K562 (cell line): ENCODE measurements around the gene ADARB2. TPM values are rescaled to one million over a fixed set of nuclear protein-coding genes. Genes with fewer than 3 reads are reported as not detected.

Experiments used
- ATAC-seq: fragments of 200-7000 bp; cut with Tn5 transposase; 3 replicates; pipeline ENCODE4 v1.9.1; 2020; ENCODE audit warnings: moderate library complexity
- BruUV-seq: library from RNA; stranded (reverse); fragments of 400-500 nt; replicated peaks from 2 replicates; lab custom pipeline; 2021; lab: Mats Ljungman, UMichigan
- CTCF ChIA-PET: fragments of 300-600 bp; formaldehyde crosslinking; extraction: SDS; loops from one replicate; lab custom pipeline; 2021; ENCODE audit warnings: low intra/inter-chr PET ratio; lab: Yijun Ruan, JAX
- POLR2A ChIA-PET: fragments of 300-600, 350-650 bp; sonication (Branson Sonifier 250); formaldehyde crosslinking; extraction: SDS; loops from one replicate; lab custom pipeline; 2021; ENCODE audit warnings: antibody characterized with exemption, inconsistent platforms; lab: Yijun Ruan, JAX
- DNase-seq, 4 experiments: peaks; one replicate each; pipeline versions ENCODE4 v3.0.0 to v3.0.0-alpha.2; 2011 to 2018; ENCODE audit warnings: low spot score in 3 of 4, mixed read lengths in 3 of 4; ENCODE audit errors: extremely low read depth in 1 of 4
- FAIRE-seq: peaks from 2 replicates; lab custom pipeline; 2011; peaks lifted over from hg19 to GRCh38; lab: Jason Lieb, UNC
- H2AFZ ChIP-seq: 2 replicates; pipeline ENCODE4 v1.6.0; 2011; ENCODE audit warnings: low read depth, low read length, control low read depth, inconsistent platforms
- H3K27ac ChIP-seq: fragments of 200-600 bp; 3 replicates; pipeline ENCODE4 v1.8.0; 2011; ENCODE audit warnings: low read depth, mild to moderate bottlenecking, control low read depth, inconsistent platforms, low read length, moderate library complexity, mixed read lengths; ENCODE audit errors: extremely low read depth
- H3K27me3 ChIP-seq, 2 experiments: fragments of 300-600 bp in 1 of 2; 2 replicates in 1 of 2; 3 replicates in 1 of 2; pipeline versions ENCODE4 v1.6.0 to v1.8.0; 2011; ENCODE audit warnings: inconsistent platforms in 2 of 2, low read length in 2 of 2, mild to moderate bottlenecking in 1 of 2, mixed read lengths in 1 of 2, moderate library complexity in 1 of 2; ENCODE audit not compliant: control insufficient read depth in 2 of 2, insufficient read depth in 2 of 2
- H3K36me3 ChIP-seq: fragments of 300-600 bp; 3 replicates; pipeline ENCODE4 v1.8.0; 2011; ENCODE audit warnings: mild to moderate bottlenecking, low read length, inconsistent platforms; ENCODE audit not compliant: control insufficient read depth, insufficient read depth
- H3K4me1 ChIP-seq, 2 experiments: fragments of 200-600 bp in 1 of 2; replicated peaks in 1 of 2; 2 replicates in 1 of 2; 3 replicates in 1 of 2; pipeline versions ENCODE4 v1.5.1 to v1.8.0; 2011; ENCODE audit warnings: inconsistent platforms in 2 of 2, low read length in 2 of 2, mild to moderate bottlenecking in 1 of 2, mixed read lengths in 1 of 2, moderate library complexity in 1 of 2; ENCODE audit not compliant: control insufficient read depth in 2 of 2, insufficient read depth in 2 of 2
- H3K4me2 ChIP-seq: 2 replicates; pipeline ENCODE4 v1.6.1; 2011; ENCODE audit warnings: low read length, control low read depth, inconsistent platforms, mixed read lengths; ENCODE audit not compliant: insufficient read depth
- H3K4me3 ChIP-seq: fragments of 200-600 bp; sonication (generic), shearing (Covaris generic); 2 replicates; pipeline ENCODE4 v1.5.1; 2016; ENCODE audit warnings: control low read depth, inconsistent platforms
- H3K79me2 ChIP-seq: fragments of 200-600 bp; 3 replicates; pipeline ENCODE4 v1.8.0; 2011; ENCODE audit warnings: low read length, inconsistent platforms; ENCODE audit not compliant: control insufficient read depth, insufficient read depth
- H3K9ac ChIP-seq, 2 experiments: 2 replicates each; pipeline versions ENCODE4 v1.6.0 to v1.6.1; 2011; ENCODE audit warnings: low read depth in 2 of 2, low read length in 2 of 2, control low read depth in 1 of 2, inconsistent platforms in 1 of 2, mild to moderate bottlenecking in 1 of 2, mixed read lengths in 1 of 2; ENCODE audit not compliant: insufficient read depth in 1 of 2
- H3K9me1 ChIP-seq: one replicate; pipeline ENCODE4 v1.6.0; 2011; ENCODE audit warnings: inconsistent platforms, mild to moderate bottlenecking, low read length, moderate library complexity; ENCODE audit not compliant: control insufficient read depth, insufficient read depth
- H3K9me3 ChIP-seq: replicated peaks from 2 replicates; pipeline ENCODE4 v1.5.1; 2011; ENCODE audit warnings: low read depth, low read length, inconsistent platforms; ENCODE audit not compliant: control insufficient read depth, insufficient read depth
- H4K20me1 ChIP-seq: replicated peaks from 2 replicates; pipeline ENCODE4 v1.6.1; 2011; ENCODE audit warnings: low read length, inconsistent platforms, mixed read lengths; ENCODE audit not compliant: control insufficient read depth, insufficient read depth
- ARNT ChIP-seq, 2 experiments: fragments of 450-650 bp; IDR thresholded peaks; 2 replicates each; pipeline ENCODE4 v1.6.1; 2016; ENCODE audit warnings: mild to moderate bottlenecking in 1 of 2
- DPF2 ChIP-seq: fragments of 450-650 bp; IDR thresholded peaks from 2 replicates; pipeline ENCODE4 v1.6.1; 2016
- ETV5 ChIP-seq: sonication (generic); formaldehyde crosslinking; IDR thresholded peaks from 2 replicates; pipeline ENCODE4 v1.4.0; 2020; ENCODE audit warnings: low read depth, mild to moderate bottlenecking, missing genetic modification reagents
- LCOR ChIP-seq: sonication (generic); formaldehyde crosslinking; IDR thresholded peaks from 2 replicates; pipeline ENCODE4 v1.8.0; 2022; ENCODE audit warnings: mild to moderate bottlenecking, missing genetic modification reagents
- MED1 ChIP-seq: sonication (generic); formaldehyde crosslinking; IDR thresholded peaks from 2 replicates; pipeline ENCODE4 v1.8.1; 2023; ENCODE audit warnings: missing genetic modification reagents, borderline replicate concordance
- NFE2L1 ChIP-seq: fragments of 450-650 bp; IDR thresholded peaks from 2 replicates; pipeline ENCODE4 v1.6.1; 2016; ENCODE audit warnings: missing genetic modification characterization, low read depth, mild to moderate bottlenecking, missing compliant biosample characterization, moderate library complexity, borderline replicate concordance
- POLR2A ChIP-seq: fragments of 450-650 bp; conservative IDR thresholded peaks from 2 replicates; pipeline ENCODE4 v1.6.1; 2016
- RBBP5 ChIP-seq: fragments of 200-600 bp; sonication (generic); IDR thresholded peaks from 2 replicates; pipeline ENCODE4 v1.6.1; 2012; ENCODE audit warnings: borderline replicate concordance, mild to moderate bottlenecking, low read length, control low read depth, inconsistent platforms; ENCODE audit not compliant: insufficient read depth, poor library complexity, severe bottlenecking
- SREBF1 ChIP-seq: fragments of 150-350 bp; IDR thresholded peaks from 2 replicates; pipeline ENCODE4 v1.6.1; 2014; ENCODE audit warnings: antibody characterized with exemption, low read depth, low read length, borderline replicate concordance
- WHSC1 ChIP-seq: IDR thresholded peaks from one replicate; pipeline ENCODE4 v1.6.1; 2012; ENCODE audit warnings: low read length, control low read depth, inconsistent platforms
- ZNF253 ChIP-seq: fragments of 250-450 bp; sonication (Bioruptor Pico); conservative IDR thresholded peaks from 2 replicates; pipeline ENCODE4 v1.6.1; 2021; ENCODE audit warnings: mild to moderate bottlenecking
- ZNF583 ChIP-seq: fragments of 250-450 bp; sonication (Bioruptor Pico); IDR thresholded peaks from 2 replicates; pipeline ENCODE4 v1.4.0; 2020
- ZNF780A ChIP-seq: fragments of 250-450 bp; sonication (Bioruptor Pico); IDR thresholded peaks from 2 replicates; pipeline ENCODE4 v1.5.0; 2021; ENCODE audit warnings: mild to moderate bottlenecking
- WGBS: fragments of 100-300 bp; shearing (Covaris generic); methylation state at CpG from one replicate; pipeline ENCODE4 v1.1.6; 2016; ENCODE audit warnings: low coverage, mixed read lengths; ENCODE audit not compliant: insufficient coverage; ENCODE audit errors: missing lambda C conversion rate; 5-methylcytosine and 5-hydroxymethylcytosine counted together
- in situ Hi-C: fragments of 300-500 bp; cut with MboI; formaldehyde crosslinking; loops from 4 replicates; pipeline ENCODE4 v1.15.0; 2018; ENCODE audit warnings: inconsistent platforms, mixed read lengths
- intact Hi-C: fragments of 100-400 bp; cut with micrococcal nuclease; formaldehyde crosslinking; loops from 2 replicates; pipeline ENCODE4 v1.14.2; 2022
- polyA plus RNA-seq, 8 experiments: library from polyadenylated mRNA; depleted of rRNA in 4 of 8; stranded (reverse) in 5 of 8; unstranded in 3 of 8; fragments of >200 nt; fragmentation: Nextera tagmentation in 2 of 8; fragmentation: Illumina TruSeq in 1 of 8; extraction: Ambion mirVana in 2 of 8; extraction: Trizol in 1 of 8; gene quantifications; 2 replicates each; pipeline versions ENCODE4 v1.2.1 to v1.2.3, GENCODE V29; 2011 to 2014; ENCODE audit warnings: inconsistent platforms in 1 of 8, missing spikeins in 1 of 8
- total RNA-seq, 7 experiments: library from RNA; depleted of rRNA in 6 of 7; stranded (reverse); fragments of >200 nt in 6 of 7; fragmentation: Illumina TruSeq in 2 of 7; extraction: Trizol in 2 of 7; gene quantifications; 2 replicates each; pipeline versions ENCODE4 v1.2.1 to v1.2.3, GENCODE V29; 2011 to 2021; ENCODE audit warnings: low replicate concordance in 1 of 7
- TF ChIP-seq, protein P1 (sequence below): sonication (generic); formaldehyde crosslinking; IDR thresholded peaks from 2 replicates; pipeline ENCODE4 v1.8.1; 2023; ENCODE audit warnings: missing genetic modification reagents, mild to moderate bottlenecking, borderline replicate concordance

Gene ADARB2
- total and polyA plus RNA-seq, 9 of the 15 experiments (the other 6 are each of a cell fraction or from before 2014, with no cell fraction given): not detected

GRCh38 chr10:1519391-1519790 is 217.9 kb downstream of the ADARB2 start:
- TF ChIP-seq MED1 (CRISPR knock-in tag) (no peak), SREBF1 (no peak), NFE2L1 (tag) (no peak), POLR2A (no peak), ARNT (IDR thresholded peaks at IDR 0.05) (no peak), ZNF780A (no peak), RBBP5 (no peak)
- Histone ChIP-seq H3K36me3 (no peaks in the 10 kb centered on the region), H3K9ac (no peak overlapping the region), H3K27ac (no peak overlapping the region), H3K4me1 (no peaks in the 10 kb centered on the region), H3K4me2 (no peak overlapping the region), H3K9me3 (no peaks in the 10 kb centered on the region), H3K79me2 (no peaks in the 10 kb centered on the region), H3K4me3 (no peak overlapping the region), H2AFZ (no peak overlapping the region), H4K20me1 (no peaks in the 10 kb centered on the region), H3K9me1 (no peaks in the 10 kb centered on the region), H3K27me3 (peaks cover 12 to 48% of the 10 kb centered on the region in 2 experiments; a peak in 3 of 5 replicates)
- no TSS peak for BruUV-seq
- 0% methylated on average over 6 of the region's 6 CpGs for WGBS
- in situ Hi-C loops: no loop called here
- intact Hi-C loops: no loop called here
- no peak for FAIRE-seq
- DNase-seq: no peak
- ATAC-seq: no peak
- ChIA-PET POLR2A (no interaction called here), CTCF (no interaction called here)

GRCh38 chr10:1517684-1518083 is 219.6 kb downstream of the ADARB2 start:
- WGBS: 0% methylated on average over 7 of the region's 7 CpGs
- FAIRE-seq: no peak
- H3K36me3 ChIP-seq: no peaks in the 10 kb centered on the region

More at GRCh38 chr10:1517684-1518083, 219.6 kb downstream of the ADARB2 start:
- Histone ChIP-seq H3K27ac (no peak overlapping the region), H4K20me1 (no peaks in the 10 kb centered on the region), H3K27me3 (peaks cover 12 to 55% of the 10 kb centered on the region in 2 experiments; a peak in 3 of 5 replicates)
- ATAC-seq: no peak
- TF ChIP-seq, protein P1, sequence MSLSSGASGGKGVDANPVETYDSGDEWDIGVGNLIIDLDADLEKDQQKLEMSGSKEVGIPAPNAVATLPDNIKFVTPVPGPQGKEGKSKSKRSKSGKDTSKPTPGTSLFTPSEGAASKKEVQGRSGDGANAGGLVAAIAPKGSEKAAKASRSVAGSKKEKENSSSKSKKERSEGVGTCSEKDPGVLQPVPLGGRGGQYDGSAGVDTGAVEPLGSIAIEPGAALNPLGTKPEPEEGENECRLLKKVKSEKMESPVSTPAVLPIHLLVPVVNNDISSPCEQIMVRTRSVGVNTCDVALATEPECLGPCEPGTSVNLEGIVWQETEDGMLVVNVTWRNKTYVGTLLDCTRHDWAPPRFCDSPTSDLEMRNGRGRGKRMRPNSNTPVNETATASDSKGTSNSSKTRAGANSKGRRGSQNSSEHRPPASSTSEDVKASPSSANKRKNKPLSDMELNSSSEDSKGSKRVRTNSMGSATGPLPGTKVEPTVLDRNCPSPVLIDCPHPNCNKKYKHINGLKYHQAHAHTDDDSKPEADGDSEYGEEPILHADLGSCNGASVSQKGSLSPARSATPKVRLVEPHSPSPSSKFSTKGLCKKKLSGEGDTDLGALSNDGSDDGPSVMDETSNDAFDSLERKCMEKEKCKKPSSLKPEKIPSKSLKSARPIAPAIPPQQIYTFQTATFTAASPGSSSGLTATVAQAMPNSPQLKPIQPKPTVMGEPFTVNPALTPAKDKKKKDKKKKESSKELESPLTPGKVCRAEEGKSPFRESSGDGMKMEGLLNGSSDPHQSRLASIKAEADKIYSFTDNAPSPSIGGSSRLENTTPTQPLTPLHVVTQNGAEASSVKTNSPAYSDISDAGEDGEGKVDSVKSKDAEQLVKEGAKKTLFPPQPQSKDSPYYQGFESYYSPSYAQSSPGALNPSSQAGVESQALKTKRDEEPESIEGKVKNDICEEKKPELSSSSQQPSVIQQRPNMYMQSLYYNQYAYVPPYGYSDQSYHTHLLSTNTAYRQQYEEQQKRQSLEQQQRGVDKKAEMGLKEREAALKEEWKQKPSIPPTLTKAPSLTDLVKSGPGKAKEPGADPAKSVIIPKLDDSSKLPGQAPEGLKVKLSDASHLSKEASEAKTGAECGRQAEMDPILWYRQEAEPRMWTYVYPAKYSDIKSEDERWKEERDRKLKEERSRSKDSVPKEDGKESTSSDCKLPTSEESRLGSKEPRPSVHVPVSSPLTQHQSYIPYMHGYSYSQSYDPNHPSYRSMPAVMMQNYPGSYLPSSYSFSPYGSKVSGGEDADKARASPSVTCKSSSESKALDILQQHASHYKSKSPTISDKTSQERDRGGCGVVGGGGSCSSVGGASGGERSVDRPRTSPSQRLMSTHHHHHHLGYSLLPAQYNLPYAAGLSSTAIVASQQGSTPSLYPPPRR (CRISPR knock-in tag): no peak
- TF ChIP-seq DPF2 (no peak), ZNF253 (CRISPR knock-in tag) (no peak), ZNF583 (CRISPR knock-in tag) (no peak), LCOR (CRISPR knock-in tag) (no peak), WHSC1 (no peak), ETV5 (no peak)
- TF ChIP-seq, all 486 proteins: peak for 0
- in situ Hi-C loops: no loop called here
- no peaks in the 10 kb centered on the region for H3K9me1 ChIP-seq
- no peaks in the 10 kb centered on the region for H3K9me3 ChIP-seq
- POLR2A ChIA-PET: interaction anchor here (0.6 kb wide), 1 partner anchor 31 kb away, joined by 3 read pairs; no protein-coding TSS in a partner anchor
- no peak overlapping the region for H3K4me3 ChIP-seq
- no peaks in the 10 kb centered on the region for H3K79me2 ChIP-seq
- intact Hi-C loops: no loop called here
- H3K4me1 ChIP-seq: no peaks in the 10 kb centered on the region
- no peak overlapping the region for H2AFZ ChIP-seq
- no peak for DNase-seq
- CTCF ChIA-PET: no interaction called here
- no TSS peak for BruUV-seq
- no peak overlapping the region for H3K4me2 ChIP-seq
- H3K9ac ChIP-seq: no peak overlapping the region
